ENCODE data around the gene FKBP6.

The FKBP6 gene

GRCh38 chr7:73387221-73387828 lies 59.4 kb downstream of the FKBP6 start:
- peaks cover 7% of the 10 kb centered on the region for H3K27me3 Mint-ChIP-seq (ENCODE audit: low read depth)
- no peak overlapping the region for H3K4me3 Mint-ChIP-seq
- no peak for TF ChIP-seq CTCF (IDR thresholded peaks at IDR 0.05; ENCODE audit: unreplicated experiment in 3 of 3)
- H3K4me1 Mint-ChIP-seq: no peaks in the 10 kb centered on the region
- no peak overlapping the region for H3K27ac Mint-ChIP-seq
- peaks cover 9% of the 10 kb centered on the region for H3K36me3 Mint-ChIP-seq (ENCODE audit: low read depth)
- H3K9me3 Mint-ChIP-seq: peaks cover 45% of the 10 kb centered on the region

- peaks cover 9% of the 10 kb centered on the region for H3K36me3 Mint-ChIP-seq (ENCODE audit: low read depth)
- no peak overlapping the region for H3K4me3 Mint-ChIP-seq
- H3K27ac Mint-ChIP-seq: no peak overlapping the region
- peaks cover 45% of the 10 kb centered on the region for H3K9me3 Mint-ChIP-seq
- H3K27me3 Mint-ChIP-seq (ENCODE audit: low read depth): peaks cover 7% of the 10 kb centered on the region
- no peaks in the 10 kb centered on the region for H3K4me1 Mint-ChIP-seq
- no peak for TF ChIP-seq CTCF (IDR thresholded peaks at IDR 0.05; ENCODE audit: unreplicated experiment in 3 of 3)
These were observed 60.0 kb downstream of the FKBP6 start for GRCh38 chr7:73387908-73388414.

GRCh38 chr7:73391396-73391795 lies 63.4 kb downstream of the FKBP6 start:
- H3K4me1 Mint-ChIP-seq: peaks cover 13% of the 10 kb centered on the region
- peaks cover 34% of the 10 kb centered on the region for H3K9me3 Mint-ChIP-seq
- TF ChIP-seq CTCF (IDR thresholded peaks at IDR 0.05; ENCODE audit: unreplicated experiment in 3 of 3): no peak
- no peak overlapping the region for H3K27ac Mint-ChIP-seq
- H3K27me3 Mint-ChIP-seq (ENCODE audit: low read depth): peaks cover 14% of the 10 kb centered on the region
- H3K4me3 Mint-ChIP-seq: no peak overlapping the region
- H3K36me3 Mint-ChIP-seq (ENCODE audit: low read depth): peaks cover 9% of the 10 kb centered on the region

- Mint-ChIP-seq H3K27ac (no peak overlapping the region), H3K4me3 (peak overlapping the region in 1 of 3 experiments; percentile 23), H3K27me3 (ENCODE audit: low read depth) (peaks cover 13% of the 10 kb centered on the region), H3K9me3 (peaks cover 13% of the 10 kb centered on the region), H3K36me3 (ENCODE audit: low read depth) (no peaks in the 10 kb centered on the region), H3K4me1 (peaks cover 18% of the 10 kb centered on the region)
- no peak for TF ChIP-seq CTCF (IDR thresholded peaks at IDR 0.05; ENCODE audit: unreplicated experiment in 3 of 3)
These were observed 66.5 kb downstream of the FKBP6 start for GRCh38 chr7:73394422-73394821.

- H3K4me1 Mint-ChIP-seq: peaks cover 18% of the 10 kb centered on the region
- H3K27me3 Mint-ChIP-seq (ENCODE audit: low read depth): peaks cover 10% of the 10 kb centered on the region
- no peaks in the 10 kb centered on the region for H3K36me3 Mint-ChIP-seq (ENCODE audit: low read depth)
- peak overlapping the region in 1 of 3 experiments; percentile 47 for H3K27ac Mint-ChIP-seq
- no peak for TF ChIP-seq CTCF (IDR thresholded peaks at IDR 0.05; ENCODE audit: unreplicated experiment in 3 of 3)
- peaks cover 6% of the 10 kb centered on the region for H3K9me3 Mint-ChIP-seq
- H3K4me3 Mint-ChIP-seq: peak overlapping the region; percentile 59 to 85 (median 79)
These were observed 67.9 kb downstream of the FKBP6 start for GRCh38 chr7:73395538-73396503.
